A204.1 (cell line): ENCODE measurements around the gene ATP11A.

Experiments
- FAIRE-seq: peaks from 2 replicates; lab custom pipeline; 2012; peaks lifted over from hg19 to GRCh38; lab: Jason Lieb, UNC

Gene ATP11A

DNA sequence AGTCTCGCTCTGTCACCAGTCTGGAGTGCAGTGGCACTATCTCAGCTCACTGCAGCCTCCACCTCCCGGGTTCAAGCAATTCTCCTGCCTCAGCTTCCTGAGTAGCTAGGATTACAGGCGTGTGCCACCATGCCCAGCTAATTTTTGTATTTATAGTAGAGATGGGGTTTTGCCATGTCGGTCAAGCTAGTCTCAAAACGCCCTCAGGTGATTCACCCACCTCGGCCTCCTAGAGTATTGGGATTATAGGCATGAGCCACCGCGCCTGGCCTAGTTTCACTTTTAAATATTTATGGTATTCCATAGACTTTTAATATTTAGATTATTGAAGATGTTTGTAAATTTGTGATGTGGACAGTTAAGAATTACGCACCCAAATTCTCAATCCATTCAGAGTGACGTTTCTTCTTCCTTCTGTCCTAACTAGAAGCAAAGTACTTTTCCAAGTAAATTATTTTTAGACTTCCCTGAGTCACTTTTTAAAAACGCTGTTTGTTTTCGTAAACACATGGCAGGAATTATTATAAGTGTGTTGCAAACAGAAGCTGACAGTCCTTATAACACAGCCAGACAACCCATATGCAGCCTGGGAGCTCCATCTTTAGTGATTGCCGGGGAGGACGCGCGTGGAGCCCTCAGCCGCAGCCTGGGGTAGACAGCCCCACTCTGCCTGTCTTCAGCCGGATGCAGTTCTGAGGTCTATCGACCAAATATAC is 131.7 kb downstream of the ATP11A start:
- no peak for FAIRE-seq

- FAIRE-seq = no peak
Observed at GRCh38 chr13:112822851-112823250, 133.0 kb downstream of the ATP11A start.

DNA sequence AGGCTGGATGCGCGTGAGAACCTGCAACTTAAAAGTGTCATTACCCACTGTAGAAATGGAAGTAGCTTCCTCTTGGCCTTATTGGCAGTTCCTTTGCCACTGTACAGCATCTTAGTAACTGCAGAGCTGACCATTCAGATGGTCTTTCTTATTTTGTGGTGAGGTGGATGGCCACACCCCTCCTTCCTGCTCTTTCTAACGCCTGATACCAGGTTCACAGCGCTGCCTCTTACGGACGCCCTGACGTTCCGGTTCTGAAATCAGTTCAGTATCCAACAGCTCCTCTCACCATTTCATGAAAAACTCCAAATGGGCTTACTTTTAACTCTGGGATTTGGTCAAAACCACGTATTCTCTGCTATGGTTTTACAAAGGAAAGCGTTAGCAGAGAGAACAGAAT is 134.6 kb downstream of the ATP11A start:
- FAIRE-seq = no peak

DNA sequence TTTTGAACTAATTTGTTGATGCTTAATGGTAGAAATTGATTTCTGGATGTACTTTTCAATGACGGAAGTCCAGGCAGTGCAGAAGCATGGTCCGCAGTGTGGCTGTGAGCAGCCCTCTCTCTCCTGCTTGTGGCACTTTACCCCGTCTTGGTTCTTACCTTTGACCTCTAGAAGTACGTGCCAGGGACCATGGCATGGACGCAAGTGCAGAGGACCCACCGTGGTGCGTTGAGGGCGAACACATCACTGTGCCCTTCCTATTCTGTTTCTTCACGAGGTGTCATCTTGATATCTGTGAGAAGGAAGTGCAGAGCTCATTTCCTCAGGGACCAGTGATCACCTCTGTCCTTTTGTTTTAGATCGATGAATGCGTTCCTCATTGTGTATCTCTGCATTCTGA is 135.2 kb downstream of the ATP11A start:
- FAIRE-seq = no peak

DNA sequence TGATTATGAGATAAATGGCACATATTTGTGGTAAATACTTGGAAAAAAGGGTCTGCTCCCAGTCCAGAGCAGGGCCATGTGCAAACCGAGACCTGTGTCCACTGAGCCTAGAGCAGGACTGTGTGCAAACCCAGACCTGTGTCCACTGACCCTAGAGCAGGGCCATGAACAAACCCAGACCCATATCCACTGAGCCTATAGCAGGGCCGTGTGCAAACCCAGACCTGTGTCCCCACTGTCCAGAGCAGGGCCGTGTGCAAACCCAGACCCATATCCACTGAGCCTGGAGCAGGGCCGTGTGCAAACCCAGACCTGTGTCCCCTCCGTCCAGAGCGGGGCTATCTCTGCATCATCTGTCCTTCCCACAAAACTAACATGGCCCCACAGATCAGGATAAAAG is 136.0 kb downstream of the ATP11A start:
- FAIRE-seq = no peak

GRCh38 chr13:112826565-112826964 is 136.7 kb downstream of the ATP11A start:
- no peak for FAIRE-seq

- FAIRE-seq = no peak
Observed at GRCh38 chr13:112828082-112828699, 138.4 kb downstream of the ATP11A start.

DNA sequence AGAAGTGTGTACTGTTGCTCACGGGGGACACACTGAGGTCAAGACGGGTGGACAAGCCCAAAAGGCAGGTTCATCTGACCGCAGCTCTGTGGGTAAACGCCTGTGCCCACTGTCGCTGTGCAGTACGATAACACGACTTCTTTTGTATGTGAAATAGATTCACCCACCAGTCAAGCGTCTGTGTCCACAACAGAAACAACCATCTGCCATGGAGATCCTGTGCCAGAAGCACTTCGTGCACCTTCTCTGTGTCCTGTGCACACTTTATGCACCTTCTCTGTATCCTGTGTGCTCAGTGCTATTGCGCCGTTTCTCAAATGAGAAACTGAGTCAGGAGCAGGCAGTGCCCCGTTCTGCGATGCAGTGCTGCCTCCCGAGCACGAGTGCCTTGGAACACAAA is 138.9 kb downstream of the ATP11A start:
- no peak for FAIRE-seq

- FAIRE-seq = no peak
Observed at GRCh38 chr13:112831196-112831595, 141.4 kb downstream of the ATP11A start.

- no peak for FAIRE-seq
Observed at GRCh38 chr13:112831801-112832200, 142.0 kb downstream of the ATP11A start.

DNA sequence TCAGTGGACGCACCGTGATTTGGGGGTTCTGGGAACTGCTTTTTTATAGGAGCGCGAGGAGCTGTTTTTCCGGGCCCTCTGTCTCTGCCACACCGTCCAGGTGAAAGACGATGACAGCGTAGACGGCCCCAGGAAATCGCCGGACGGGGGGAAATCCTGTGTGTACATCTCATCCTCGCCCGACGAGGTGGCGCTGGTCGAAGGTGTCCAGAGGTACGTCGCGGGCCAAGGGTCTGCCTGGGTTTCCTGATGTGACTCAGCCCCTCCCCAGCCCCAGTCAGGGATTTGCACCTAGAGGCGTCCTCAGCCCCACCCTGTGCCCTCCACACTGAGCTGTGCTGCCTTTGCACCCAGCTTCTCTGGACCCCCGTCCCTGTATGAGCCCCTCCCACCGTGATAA is 143.0 kb downstream of the ATP11A start:
- no peak for FAIRE-seq

DNA sequence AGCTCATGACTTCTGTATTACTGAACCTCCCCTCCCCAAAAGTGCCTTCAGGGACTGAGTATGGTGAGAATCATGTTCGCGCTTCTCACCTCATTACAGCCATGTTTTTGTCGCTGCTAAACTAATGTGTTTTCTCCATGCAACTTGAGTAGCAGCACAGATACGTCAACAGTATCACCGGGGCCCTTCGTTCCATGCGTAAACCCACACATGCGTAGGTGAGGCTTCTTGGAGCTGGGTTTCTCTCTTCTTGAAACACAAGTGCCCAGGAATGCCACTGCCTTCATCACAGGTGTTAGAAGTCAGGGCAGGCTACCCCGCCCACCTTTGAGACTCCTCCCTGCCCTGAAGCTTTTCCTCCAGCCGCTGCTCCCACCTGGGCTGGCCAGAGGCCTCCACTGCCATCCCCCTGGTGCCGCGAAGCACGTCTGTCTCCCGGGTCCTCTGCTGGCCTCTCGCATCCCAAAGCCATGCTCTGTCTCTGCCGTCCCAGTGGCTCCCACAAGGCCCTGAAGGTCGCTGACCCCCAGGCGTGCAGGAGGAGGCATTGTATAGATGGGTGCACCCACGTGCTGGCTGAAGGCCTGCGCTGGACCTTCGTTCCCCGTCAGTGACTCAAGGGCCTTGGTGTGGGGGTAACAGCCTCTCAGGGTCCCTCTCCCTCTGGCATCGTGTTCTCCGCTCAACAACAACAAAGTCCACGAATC is 143.9 kb downstream of the ATP11A start:
- no peak for FAIRE-seq

- no peak for FAIRE-seq
Observed at GRCh38 chr13:112835344-112835743, 145.5 kb downstream of the ATP11A start.

DNA sequence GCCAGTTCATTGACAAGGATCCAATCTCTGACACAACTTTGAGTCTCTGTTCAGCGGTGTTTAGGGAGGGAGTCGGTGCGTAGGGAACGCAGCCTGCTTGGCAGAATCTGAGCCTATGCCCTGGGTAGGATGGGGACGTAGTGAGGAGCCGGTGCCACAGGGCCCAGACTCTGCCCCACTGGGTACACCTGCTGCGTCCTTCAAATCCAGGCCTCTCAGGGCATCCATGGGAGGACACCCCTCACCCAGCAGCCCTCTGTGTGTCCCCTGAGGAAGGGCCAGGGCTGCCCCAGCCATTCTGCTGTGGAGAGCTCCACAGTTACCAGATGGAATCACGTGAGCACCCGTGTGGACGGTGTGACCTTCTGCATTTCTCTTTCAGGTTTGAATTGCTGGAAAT is 146.0 kb downstream of the ATP11A start:
- no peak for FAIRE-seq

- FAIRE-seq = no peak
Observed at GRCh38 chr13:112836940-112837339, 147.1 kb downstream of the ATP11A start.

GRCh38 chr13:112837371-112838037 is 147.7 kb downstream of the ATP11A start:
- FAIRE-seq = no peak

- FAIRE-seq = no peak
Observed at GRCh38 chr13:112838038-112838841, 148.4 kb downstream of the ATP11A start.

- FAIRE-seq = no peak
Observed at GRCh38 chr13:112838842-112839117, 148.9 kb downstream of the ATP11A start.

GRCh38 chr13:112839356-112840105 is 149.7 kb downstream of the ATP11A start:
- no peak for FAIRE-seq

DNA sequence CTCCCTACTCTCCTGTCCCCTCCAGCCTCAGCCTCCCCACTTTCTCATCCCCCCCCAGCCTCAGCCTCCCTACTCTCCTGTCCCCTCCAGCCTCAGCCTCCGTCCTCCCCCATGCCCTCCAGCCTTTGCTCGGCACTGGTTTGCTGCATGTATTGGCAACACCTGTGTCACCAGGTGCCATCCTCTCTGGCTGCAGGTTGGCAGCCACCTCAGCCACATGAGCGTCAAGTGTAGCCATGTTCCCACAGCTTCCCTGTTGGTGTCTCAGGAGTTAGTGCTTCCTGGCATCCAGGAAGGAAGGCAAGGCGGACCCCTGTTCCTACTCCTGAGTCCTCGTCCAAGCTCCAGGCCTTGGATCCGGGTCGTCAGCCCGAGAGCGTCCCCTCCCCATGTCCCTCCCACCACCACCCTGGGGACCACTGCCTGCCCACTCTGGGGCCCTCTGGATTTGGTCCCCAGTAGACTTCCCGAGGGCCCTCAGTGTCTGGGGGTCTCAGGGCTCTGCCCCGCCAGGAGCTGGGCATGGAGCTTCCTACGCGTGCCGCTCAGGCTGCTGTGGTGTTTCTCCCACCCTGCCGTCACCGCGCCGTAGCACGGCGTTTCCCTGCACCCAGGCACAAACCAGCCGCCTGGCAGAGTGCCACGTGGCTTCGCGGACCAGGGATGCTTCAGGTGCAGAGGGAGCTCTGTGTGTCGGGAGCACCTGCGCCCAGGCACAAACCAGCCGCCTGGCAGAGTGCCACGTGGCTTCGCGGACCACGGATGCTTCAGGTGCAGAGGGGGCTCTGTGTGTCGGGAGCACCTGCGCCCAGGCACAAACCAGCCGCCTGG is 150.8 kb downstream of the ATP11A start:
- FAIRE-seq = no peak
